Neuronal stem cell (in vitro differentiated cells): ENCODE results near the gene KIF3B.
A peak's percentile ranks its signal among the peaks of the same experiment; 100 is the strongest.
"Not testable (repeated sequence)": the region's sequence is repeated elsewhere in the genome, so short reads cannot be mapped to it uniquely, and the experiment has no call there.

Experiments used
- DNase-seq: peaks from one replicate; pipeline ENCODE4 v3.0.0-alpha.2; 2013; ENCODE audit warnings: low spot score
- H2AFZ ChIP-seq: one replicate; pipeline ENCODE4 v1.6.1; 2013; ENCODE audit warnings: mild to moderate bottlenecking, low read length, inconsistent platforms
- H2AK5ac ChIP-seq: 2 replicates; pipeline ENCODE4 v1.6.1; 2013; ENCODE audit warnings: low read depth, mild to moderate bottlenecking, inconsistent platforms, low read length, moderate library complexity, mixed read lengths
- H2BK120ac ChIP-seq: 2 replicates; pipeline ENCODE4 v1.6.1; 2013; ENCODE audit warnings: low read depth, mild to moderate bottlenecking, inconsistent platforms, low read length, moderate library complexity, mixed read lengths
- H2BK12ac ChIP-seq: one replicate; pipeline ENCODE4 v1.6.1; 2013; ENCODE audit warnings: low read length, inconsistent platforms
- H2BK15ac ChIP-seq: 2 replicates; pipeline ENCODE4 v1.6.1; 2013; ENCODE audit warnings: mild to moderate bottlenecking, low read length, inconsistent platforms, mixed read lengths
- H2BK5ac ChIP-seq: one replicate; pipeline ENCODE4 v1.6.1; 2013; ENCODE audit warnings: inconsistent platforms, mild to moderate bottlenecking, low read length, moderate library complexity
- H3K14ac ChIP-seq: one replicate; pipeline ENCODE4 v1.6.1; 2013; ENCODE audit warnings: low read length, inconsistent platforms
- H3K18ac ChIP-seq: 2 replicates; pipeline ENCODE4 v1.6.1; 2013; ENCODE audit warnings: low read length, inconsistent platforms
- H3K23ac ChIP-seq: 2 replicates; pipeline ENCODE4 v1.6.1; 2013; ENCODE audit warnings: low read depth, mild to moderate bottlenecking, mixed read lengths, low read length, inconsistent platforms; ENCODE audit not compliant: poor library complexity
- H3K27ac ChIP-seq: replicated peaks from 3 replicates; pipeline ENCODE4 v1.5.1; 2013; ENCODE audit warnings: low read length, inconsistent platforms
- H3K27me3 ChIP-seq, 3 experiments: 2 replicates each; pipeline ENCODE4 v1.6.1; 2013; ENCODE audit warnings: low read length in 3 of 3, mild to moderate bottlenecking in 2 of 3, inconsistent platforms in 1 of 3, low read depth in 1 of 3, mixed read lengths in 1 of 3, moderate library complexity in 1 of 3; ENCODE audit not compliant: control insufficient read depth in 3 of 3, insufficient read depth in 3 of 3
- H3K36me3 ChIP-seq, 2 donors: replicated peaks in 1 of 2; 2 replicates each; pipeline ENCODE4 v1.6.1; 2013; ENCODE audit warnings: low read length in 2 of 2; ENCODE audit not compliant: control insufficient read depth in 2 of 2, insufficient read depth in 2 of 2
- H3K4ac ChIP-seq: 2 replicates; pipeline ENCODE4 v1.6.1; 2013; ENCODE audit warnings: inconsistent platforms, mild to moderate bottlenecking, low read length, moderate library complexity
- H3K4me1 ChIP-seq, 2 donors: 1 replicate in 1 of 2; 2 replicates in 1 of 2; pipeline ENCODE4 v1.6.1; 2013; ENCODE audit warnings: low read length in 2 of 2, low read depth in 1 of 2; ENCODE audit not compliant: control insufficient read depth in 2 of 2, insufficient read depth in 1 of 2
- H3K4me2 ChIP-seq: one replicate; pipeline ENCODE4 v1.6.1; 2013; ENCODE audit warnings: mild to moderate bottlenecking, low read length, inconsistent platforms; ENCODE audit not compliant: insufficient read depth, poor library complexity, severe bottlenecking
- H3K4me3 ChIP-seq, 2 donors: 2 replicates each; pipeline ENCODE4 v1.5.1; 2013; ENCODE audit warnings: low read length in 2 of 2, mild to moderate bottlenecking in 2 of 2, inconsistent platforms in 1 of 2, moderate library complexity in 1 of 2
- H3K79me1 ChIP-seq: one replicate; pipeline ENCODE4 v1.6.1; 2013; ENCODE audit warnings: low read depth, mild to moderate bottlenecking, inconsistent platforms, low read length, moderate library complexity
- H3K9ac ChIP-seq: one replicate; pipeline ENCODE4 v1.6.1; 2013; ENCODE audit warnings: mild to moderate bottlenecking, low read depth, low read length, inconsistent platforms; ENCODE audit not compliant: poor library complexity
- H3K9me3 ChIP-seq, 2 donors: replicated peaks in 1 of 2; 2 replicates each; pipeline versions ENCODE3 to v1.6.1; 2013; ENCODE audit warnings: low read length in 2 of 2, mild to moderate bottlenecking in 2 of 2, inconsistent platforms in 1 of 2, low read depth in 1 of 2, mixed read lengths in 1 of 2, moderate library complexity in 1 of 2; ENCODE audit not compliant: control insufficient read depth in 2 of 2, insufficient read depth in 1 of 2
- H4K8ac ChIP-seq: one replicate; pipeline ENCODE4 v1.6.1; 2013; ENCODE audit warnings: low read depth, mild to moderate bottlenecking, inconsistent platforms, low read length, moderate library complexity
- H4K91ac ChIP-seq: one replicate; pipeline ENCODE4 v1.6.1; 2013; ENCODE audit warnings: low read length, low read depth, mild to moderate bottlenecking, inconsistent platforms; ENCODE audit not compliant: poor library complexity
- WGBS, 2 donors: extraction: QIAGEN DNeasy Blood & Tissue Kit; methylation state at CpG; one replicate each; pipeline ENCODE4 v1.1.7; 2013; ENCODE audit warnings: missing lambda C conversion rate in 2 of 2, mixed read lengths in 1 of 2; ENCODE audit not compliant: insufficient read length in 2 of 2, insufficient replicate concordance in 1 of 2; ENCODE audit errors: extremely low coverage in 2 of 2; 5-methylcytosine and 5-hydroxymethylcytosine counted together

The KIF3B gene

GRCh38 chr20:32337937-32338661 lies 60.6 kb downstream of the KIF3B start:
- Histone ChIP-seq H3K4ac (no peak overlapping the region), H3K4me1 (peaks cover 0 to 5% of the 10 kb centered on the region in 2 donors), H3K9me3 (no peaks in the 10 kb centered on the region), H3K4me2 (no peak overlapping the region), H3K36me3 (peaks cover 2 to 24% of the 10 kb centered on the region in 2 donors), H4K91ac (no peak overlapping the region), H2BK120ac (no peak overlapping the region), H3K9ac (no peak overlapping the region), H2AK5ac (no peak overlapping the region), H3K27me3 (no peaks in the 10 kb centered on the region), H3K18ac (no peak overlapping the region), H2AFZ (no peak overlapping the region), H2BK15ac (no peak overlapping the region), H4K8ac (peak overlapping the region; percentile 31), H3K79me1 (no peaks in the 10 kb centered on the region), H3K23ac (peak overlapping the region; percentile 50), H2BK5ac (peak overlapping the region; percentile 16), H3K27ac (no peak overlapping the region), H3K4me3 (no peak overlapping the region), H3K14ac (peak overlapping the region; percentile 10), H2BK12ac (peak overlapping the region; percentile 89)
- no CpG with 5 or more reads among the region's 11 CpGs for WGBS, 2 donors
- DNase-seq = no peak

- no peak overlapping the region for H3K14ac ChIP-seq
- H3K9me3 ChIP-seq = no peaks in the 10 kb centered on the region
- H4K91ac ChIP-seq = no peak overlapping the region
- no peak overlapping the region for H3K9ac ChIP-seq
- H3K27ac ChIP-seq = no peak overlapping the region
- H3K4me2 ChIP-seq = no peak overlapping the region
- H3K18ac ChIP-seq = no peak overlapping the region
- H3K4ac ChIP-seq = no peak overlapping the region
- H2BK15ac ChIP-seq = no peak overlapping the region
- peaks cover 2 to 21% of the 10 kb centered on the region in 2 donors for H3K36me3 ChIP-seq
- no peak for DNase-seq
- no peaks in the 10 kb centered on the region for H3K79me1 ChIP-seq
- no peak overlapping the region for H2BK12ac ChIP-seq
- WGBS, 2 donors = no CpG with 5 or more reads among the region's 7 CpGs
- H2BK120ac ChIP-seq = no peak overlapping the region
- H4K8ac ChIP-seq = no peak overlapping the region
- H3K27me3 ChIP-seq = no peaks in the 10 kb centered on the region
- no peak overlapping the region for H2AFZ ChIP-seq
- H3K4me3 ChIP-seq = no peak overlapping the region
- no peak overlapping the region for H2AK5ac ChIP-seq
- no peak overlapping the region for H3K23ac ChIP-seq
- peaks cover 0 to 5% of the 10 kb centered on the region in 2 donors for H3K4me1 ChIP-seq
- H2BK5ac ChIP-seq = no peak overlapping the region
Measured at GRCh38 chr20:32338665-32339064, 61.2 kb downstream of the KIF3B start.

GRCh38 chr20:32339116-32339515 lies 61.7 kb downstream of the KIF3B start:
- H3K23ac ChIP-seq = no peak overlapping the region
- H2BK15ac ChIP-seq = no peak overlapping the region
- H3K4me3 ChIP-seq = no peak overlapping the region
- H4K91ac ChIP-seq = no peak overlapping the region
- no peak for DNase-seq
- H3K18ac ChIP-seq = no peak overlapping the region
- no peak overlapping the region for H3K27ac ChIP-seq
- H2BK12ac ChIP-seq = no peak overlapping the region
- H2BK5ac ChIP-seq = no peak overlapping the region
- H3K4me1 ChIP-seq = peaks cover 0 to 5% of the 10 kb centered on the region in 2 donors
- no CpG with 5 or more reads among the region's 2 CpGs for WGBS, 2 donors
- no peak overlapping the region for H2AFZ ChIP-seq
- no peak overlapping the region for H3K4ac ChIP-seq
- peaks cover 2 to 17% of the 10 kb centered on the region in 2 donors for H3K36me3 ChIP-seq
- no peak overlapping the region for H3K4me2 ChIP-seq
- H2BK120ac ChIP-seq = no peak overlapping the region
- no peaks in the 10 kb centered on the region for H3K79me1 ChIP-seq
- no peaks in the 10 kb centered on the region for H3K27me3 ChIP-seq
- no peak overlapping the region for H2AK5ac ChIP-seq
- H3K9ac ChIP-seq = no peak overlapping the region
- no peaks in the 10 kb centered on the region for H3K9me3 ChIP-seq
- H3K14ac ChIP-seq = no peak overlapping the region
- H4K8ac ChIP-seq = no peak overlapping the region

GRCh38 chr20:32341053-32341452 lies 63.6 kb downstream of the KIF3B start:
- not testable (repeated sequence) for H3K79me1 ChIP-seq, DNase-seq, H3K36me3 ChIP-seq, H3K14ac ChIP-seq, H2BK5ac ChIP-seq, H3K9me3 ChIP-seq, H4K91ac ChIP-seq, H3K4ac ChIP-seq, H3K27me3 ChIP-seq, H3K18ac ChIP-seq, H2AK5ac ChIP-seq, H2AFZ ChIP-seq, H3K4me2 ChIP-seq, H4K8ac ChIP-seq, H2BK15ac ChIP-seq, H3K9ac ChIP-seq, H3K27ac ChIP-seq, H3K4me3 ChIP-seq, H2BK12ac ChIP-seq, H2BK120ac ChIP-seq, H3K23ac ChIP-seq
- no CpG with 5 or more reads among the region's 2 CpGs for WGBS, 2 donors
- H3K4me1 ChIP-seq = peaks cover 8 to 18% of the 10 kb centered on the region in 2 donors
